ENCODE measurements around the gene CXCR3.

- no peak for TF ChIP-seq CTCF (IDR thresholded peaks at IDR 0.05)
- no peak for TF ChIP-seq POLR2A (IDR thresholded peaks at IDR 0.05)
Observed at GRCh38 chrX:71579136-71579989, 38.9 kb downstream of the CXCR3 start.
